ENCODE measurements around the gene DCLRE1B.

Gene DCLRE1B

GRCh38 chr1:113887402-113888175 is 17.5 kb upstream of the DCLRE1B start, which contains the start of gene BCL2L15:
Gene BCL2L15 (minus strand): TSS chr1:113887581. CDS start chr1:113887375, 206 bp downstream.
- DNase-seq = no peak

- DNase-seq = no peak
Observed at GRCh38 chr1:113890816-113891215, 14.3 kb upstream of the DCLRE1B start.

- no peak for DNase-seq
Observed at GRCh38 chr1:113891631-113892220, 13.4 kb upstream of the DCLRE1B start.

GRCh38 chr1:113893267-113893666 is 11.9 kb upstream of the DCLRE1B start:
- DNase-seq = no peak

GRCh38 chr1:113895098-113895497 is 10.0 kb upstream of the DCLRE1B start:
- no peak for DNase-seq

GRCh38 chr1:113895961-113896360 is 9.2 kb upstream of the DCLRE1B start:
- no peak for DNase-seq

- DNase-seq = no peak
Observed at GRCh38 chr1:113898241-113898814, 6.8 kb upstream of the DCLRE1B start.

GRCh38 chr1:113899111-113899510 is 6.0 kb upstream of the DCLRE1B start:
- no peak for DNase-seq

GRCh38 chr1:113901191-113901590 is 3.9 kb upstream of the DCLRE1B start:
- DNase-seq = no peak

GRCh38 chr1:113903501-113904292 is 1.4 kb upstream of the DCLRE1B start:
- no peak for DNase-seq

GRCh38 chr1:113904293-113904673 is 843 bp upstream of the DCLRE1B start:
- no peak for DNase-seq

- no peak for DNase-seq
Observed at GRCh38 chr1:113905435-113905861, 322 bp downstream of the DCLRE1B start.

GRCh38 chr1:113912594-113913311 is 7.6 kb downstream of the DCLRE1B start:
- peak; percentile 96 for DNase-seq

- DNase-seq = no peak
Observed at GRCh38 chr1:113913312-113913668, 8.2 kb downstream of the DCLRE1B start.

- no peak for DNase-seq
Observed at GRCh38 chr1:113913887-113914664, 8.9 kb downstream of the DCLRE1B start.

- no peak for DNase-seq
Observed at GRCh38 chr1:113916974-113917373, 11.8 kb downstream of the DCLRE1B start.

GRCh38 chr1:113917400-113918082 is 12.4 kb downstream of the DCLRE1B start:
- no peak for DNase-seq

- no peak for DNase-seq
Observed at GRCh38 chr1:113918243-113918642, 13.1 kb downstream of the DCLRE1B start.

GRCh38 chr1:113922957-113923356 is 17.8 kb downstream of the DCLRE1B start:
- DNase-seq = no peak

- no peak for DNase-seq
Observed at GRCh38 chr1:113924473-113924872, 19.3 kb downstream of the DCLRE1B start.

All from NCI-H446 treated with DMSO at 0.1 percent for 48 hours (cell line).